Measurements from ENCODE around the gene RFNG. TPM values are rescaled to one million over a fixed set of nuclear protein-coding genes. Genes with fewer than 3 reads are reported as not detected.

The RFNG gene
- total and polyA plus RNA-seq, 2 of the 13 experiments (the other 11 are each of a cell fraction or from before 2014, with no cell fraction given) = 61.4 to 64.0 TPM

- TF ChIP-seq EP300 (IDR thresholded peaks at IDR 0.05; ENCODE audit: low read depth in 2 of 2, low read length in 2 of 2) = no peak
- TF ChIP-seq EP300 (CRISPR knock-in tag; IDR thresholded peaks at IDR 0.05; ENCODE audit: borderline replicate concordance) = no peak
- no peak for TF ChIP-seq ZNF879 (CRISPR knock-in tag; IDR thresholded peaks at IDR 0.05)
- TF ChIP-seq POLR2G (IDR thresholded peaks at IDR 0.05; ENCODE audit: low read depth, low read length) = peak; percentile 80; the same call in 1 of the 2 replicates
- TF ChIP-seq MEIS2 (CRISPR knock-in tag; IDR thresholded peaks at IDR 0.05) = no peak
- peak; percentile 57; the same call in 1 of the 2 replicates for TF ChIP-seq NFAT5 (CRISPR knock-in tag; IDR thresholded peaks at IDR 0.05)
- no peak for TF ChIP-seq HMGA1 (CRISPR knock-in tag; conservative IDR thresholded peaks at IDR 0.05)
- no peak for TF ChIP-seq WIZ (CRISPR knock-in tag; IDR thresholded peaks at IDR 0.05)
- 0 out of 2 replicates have a peak, but pooled peaks have one; percentile 13 for TF ChIP-seq RBFOX2 (IDR thresholded peaks at IDR 0.05; ENCODE audit: low read depth, low read length)
- no peak for TF ChIP-seq RXRB (CRISPR knock-in tag; IDR thresholded peaks at IDR 0.05; ENCODE audit: borderline replicate concordance)
- TF ChIP-seq, protein P1, sequence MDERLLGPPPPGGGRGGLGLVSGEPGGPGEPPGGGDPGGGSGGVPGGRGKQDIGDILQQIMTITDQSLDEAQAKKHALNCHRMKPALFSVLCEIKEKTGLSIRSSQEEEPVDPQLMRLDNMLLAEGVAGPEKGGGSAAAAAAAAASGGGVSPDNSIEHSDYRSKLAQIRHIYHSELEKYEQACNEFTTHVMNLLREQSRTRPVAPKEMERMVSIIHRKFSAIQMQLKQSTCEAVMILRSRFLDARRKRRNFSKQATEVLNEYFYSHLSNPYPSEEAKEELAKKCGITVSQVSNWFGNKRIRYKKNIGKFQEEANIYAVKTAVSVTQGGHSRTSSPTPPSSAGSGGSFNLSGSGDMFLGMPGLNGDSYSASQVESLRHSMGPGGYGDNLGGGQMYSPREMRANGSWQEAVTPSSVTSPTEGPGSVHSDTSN (CRISPR knock-in tag; IDR thresholded peaks at IDR 0.05) = no peak
- no peak for TF ChIP-seq IRF1 (CRISPR knock-in tag; IDR thresholded peaks at IDR 0.05; ENCODE audit: low read depth)
- TF ChIP-seq MTERF4 (CRISPR knock-in tag; IDR thresholded peaks at IDR 0.05) = no peak
- no peak for TF ChIP-seq HHEX (CRISPR knock-in tag; IDR thresholded peaks at IDR 0.05)
- TF ChIP-seq SSRP1 (CRISPR knock-in tag; IDR thresholded peaks at IDR 0.05) = peak; percentile 78; the same call in 1 of the 2 replicates
- no peak for TF ChIP-seq EHMT2 (IDR thresholded peaks at IDR 0.05; ENCODE audit: borderline replicate concordance, low read depth, low read length)
- no peak for TF ChIP-seq KDM4B (CRISPR knock-in tag; IDR thresholded peaks at IDR 0.05)
- TF ChIP-seq RNF2 (conservative IDR thresholded peaks at IDR 0.05; ENCODE audit: low read depth) = no peak
- no peak for TF ChIP-seq ZNF451 (CRISPR knock-in tag; IDR thresholded peaks at IDR 0.05)
- no peak for TF ChIP-seq ZMAT5 (CRISPR knock-in tag; IDR thresholded peaks at IDR 0.05; ENCODE audit: borderline replicate concordance, low read depth)
- TF ChIP-seq ZNF296 (CRISPR knock-in tag; conservative IDR thresholded peaks at IDR 0.05) = no peak
- no peak for TF ChIP-seq ZNF577 (CRISPR knock-in tag; IDR thresholded peaks at IDR 0.05; ENCODE audit: borderline replicate concordance, low read depth)
These were observed 24.6 kb upstream of the RFNG start (continued) for GRCh38 chr17:82076018-82076784.
